ENCODE measurements around the gene HSPA9.
"Not testable (repeated sequence)": the region's sequence is repeated elsewhere in the genome, so short reads cannot be mapped to it uniquely, and the experiment has no call there.

Gene HSPA9

GRCh38 chr5:138515556-138516245 is 59.5 kb downstream of the HSPA9 start:
- H3K4me3 ChIP-seq (ENCODE audit: low read length): no peak overlapping the region
- TF ChIP-seq ZNF274 (IDR thresholded peaks at IDR 0.05; ENCODE audit: low read depth, low read length): no peak

GRCh38 chr5:138514021-138514420 is 61.2 kb downstream of the HSPA9 start:
- no peak for TF ChIP-seq ZNF274 (IDR thresholded peaks at IDR 0.05; ENCODE audit: low read depth, low read length)
- no peak overlapping the region for H3K4me3 ChIP-seq (ENCODE audit: low read length)

- TF ChIP-seq ZNF274 (IDR thresholded peaks at IDR 0.05; ENCODE audit: low read depth, low read length): no peak
Measured at GRCh38 chr5:138508958-138509357, 66.2 kb downstream of the HSPA9 start.

GRCh38 chr5:138507485-138507884 is 67.7 kb downstream of the HSPA9 start:
- not testable (repeated sequence) for H3K4me3 ChIP-seq (ENCODE audit: low read length)

More at GRCh38 chr5:138508958-138509357, 66.2 kb downstream of the HSPA9 start:
- H3K4me3 ChIP-seq (ENCODE audit: low read length): no peak overlapping the region

GRCh38 chr5:138506370-138507306 is 68.6 kb downstream of the HSPA9 start:
- no peak overlapping the region for H3K4me3 ChIP-seq (ENCODE audit: low read length)
- no peak for TF ChIP-seq ZNF274 (IDR thresholded peaks at IDR 0.05; ENCODE audit: low read depth, low read length)

GRCh38 chr5:138504799-138505198 is 70.4 kb downstream of the HSPA9 start:
- no peak overlapping the region for H3K4me3 ChIP-seq (ENCODE audit: low read length)
- TF ChIP-seq ZNF274 (IDR thresholded peaks at IDR 0.05; ENCODE audit: low read depth, low read length): no peak

Data from GM08714 (cell line).